Bronchial epithelial cell (primary cell): ENCODE results near the gene SH3GL2. TPM values are rescaled to one million over a fixed set of nuclear protein-coding genes. Genes with fewer than 3 reads are reported as not detected.
"Not testable (repeated sequence)": the region's sequence is repeated elsewhere in the genome, so short reads cannot be mapped to it uniquely, and the experiment has no call there.

Experiments used
- DNase-seq: peaks from one replicate; pipeline ENCODE4 v3.0.0-alpha.2; 2010; ENCODE audit warnings: low read depth
- FAIRE-seq: peaks from 2 replicates; lab custom pipeline; 2011; peaks lifted over from hg19 to GRCh38; lab: Jason Lieb, UNC
- H3K27me3 ChIP-seq: 2 replicates; pipeline ENCODE4 v1.5.1; 2011; ENCODE audit warnings: low read length; ENCODE audit not compliant: control insufficient read depth, insufficient read depth
- H3K36me3 ChIP-seq: 2 replicates; pipeline ENCODE4 v1.5.1; 2011; ENCODE audit warnings: low read length; ENCODE audit not compliant: control insufficient read depth, insufficient read depth
- H3K4me3 ChIP-seq: 2 replicates; pipeline ENCODE4 v1.5.1; 2011; ENCODE audit warnings: mild to moderate bottlenecking, low read depth, low read length, control low read depth
- CTCF ChIP-seq: IDR thresholded peaks from 2 replicates; pipeline ENCODE4 v1.5.1; 2011; ENCODE audit warnings: mild to moderate bottlenecking, moderate library complexity, low read length, control low read depth, inconsistent platforms; ENCODE audit not compliant: insufficient read depth, severe bottlenecking
- total RNA-seq: library from RNA; depleted of rRNA; stranded (reverse); fragments of >200 nt; gene quantifications from 2 replicates; pipeline ENCODE4 v1.2.1, GENCODE V29; 2014

The SH3GL2 gene
- total RNA-seq, 1 donor from 2014 or later = not detected

GRCh38 chr9:17752021-17752420 lies 173.2 kb downstream of the SH3GL2 start:
- Histone ChIP-seq H3K36me3 (no peaks in the 10 kb centered on the region), H3K27me3 (no peaks in the 10 kb centered on the region), H3K4me3 (no peak overlapping the region)
- no peak for FAIRE-seq
- DNase-seq = no peak
- TF ChIP-seq CTCF = no peak

GRCh38 chr9:17757816-17758215 lies 178.9 kb downstream of the SH3GL2 start:
- no peaks in the 10 kb centered on the region for H3K27me3 ChIP-seq
- no peak for TF ChIP-seq CTCF
- no peak for FAIRE-seq
- no peaks in the 10 kb centered on the region for H3K36me3 ChIP-seq
- peak; percentile 22 for DNase-seq
- H3K4me3 ChIP-seq = no peak overlapping the region

GRCh38 chr9:17760250-17760649 lies 181.4 kb downstream of the SH3GL2 start:
- TF ChIP-seq CTCF = no peak
- Histone ChIP-seq H3K4me3 (no peak overlapping the region), H3K27me3 (no peaks in the 10 kb centered on the region), H3K36me3 (no peaks in the 10 kb centered on the region)
- no peak for FAIRE-seq
- no peak for DNase-seq

- no peak for FAIRE-seq
- no peak for TF ChIP-seq CTCF
- H3K36me3 ChIP-seq = no peaks in the 10 kb centered on the region
- no peak for DNase-seq
- H3K4me3 ChIP-seq = no peak overlapping the region
- H3K27me3 ChIP-seq = no peaks in the 10 kb centered on the region
Observed at GRCh38 chr9:17761984-17762676, 183.3 kb downstream of the SH3GL2 start.

GRCh38 chr9:17764306-17764705 lies 185.4 kb downstream of the SH3GL2 start:
- Histone ChIP-seq H3K27me3 (no peaks in the 10 kb centered on the region), H3K4me3 (no peak overlapping the region), H3K36me3 (no peaks in the 10 kb centered on the region)
- no peak for FAIRE-seq
- no peak for DNase-seq
- TF ChIP-seq CTCF = no peak

GRCh38 chr9:17765131-17765530 lies 186.3 kb downstream of the SH3GL2 start:
- not testable (repeated sequence) for H3K27me3 ChIP-seq, FAIRE-seq

More at GRCh38 chr9:17765131-17765530, 186.3 kb downstream of the SH3GL2 start:
- H3K36me3 ChIP-seq, DNase-seq, H3K4me3 ChIP-seq: not testable (repeated sequence)
